GM19467 (cell line): Measurements from ENCODE around the gene UTS2R.

ENCODE experiments used
- ATAC-seq: cut with Tn5 transposase; IDR thresholded peaks from one replicate; pipeline ENCODE4 v1.9.1; 2021; ENCODE audit warnings: mild to moderate bottlenecking, moderate library complexity; ENCODE audit not compliant: unreplicated experiment

Gene UTS2R

GRCh38 chr17:82371333-82372248 lies at the start of gene UTS2R:
Gene UTS2R (plus strand): TSS chr17:82371765. CDS start chr17:82374325, 2,560 bp downstream.
- ATAC-seq, result no peak

GRCh38 chr17:82321947-82322466 lies 49.6 kb upstream of the UTS2R start:
- ATAC-seq, result no peak

GRCh38 chr17:82322526-82323453 lies 48.8 kb upstream of the UTS2R start:
- no peak for ATAC-seq

- ATAC-seq, result no peak
These were observed 47.9 kb upstream of the UTS2R start for GRCh38 chr17:82323514-82324234.

GRCh38 chr17:82324566-82325285 lies 46.8 kb upstream of the UTS2R start:
- no peak for ATAC-seq

GRCh38 chr17:82325286-82326180 lies 46.0 kb upstream of the UTS2R start:
- no peak for ATAC-seq

- no peak for ATAC-seq
These were observed 44.3 kb upstream of the UTS2R start for GRCh38 chr17:82327289-82327688.

GRCh38 chr17:82327757-82328140 lies 43.8 kb upstream of the UTS2R start:
- no peak for ATAC-seq

- ATAC-seq, result no peak
These were observed 43.2 kb upstream of the UTS2R start for GRCh38 chr17:82328141-82328993.

GRCh38 chr17:82328994-82329507 lies 42.5 kb upstream of the UTS2R start:
- ATAC-seq, result no peak

- ATAC-seq, result no peak
These were observed 41.8 kb upstream of the UTS2R start for GRCh38 chr17:82329683-82330321.

GRCh38 chr17:82330322-82331239 lies 41.0 kb upstream of the UTS2R start:
- no peak for ATAC-seq

GRCh38 chr17:82331345-82331939 lies 40.1 kb upstream of the UTS2R start:
- no peak for ATAC-seq

- no peak for ATAC-seq
These were observed 38.8 kb upstream of the UTS2R start for GRCh38 chr17:82332669-82333278.
